Activated CD4-positive, alpha-beta memory T cell treated with anti-CD3 and anti-CD28 coated beads for 36 hours (primary cell): ENCODE data around the gene TBC1D7. TPM values are rescaled to one million over a fixed set of nuclear protein-coding genes. Genes with fewer than 3 reads are reported as not detected.

ENCODE experiments used
- CTCF ChIA-PET: fragments of 350-600 bp; sonication (Branson Sonifier 250); formaldehyde crosslinking; loops from one replicate; lab custom pipeline; 2021; ENCODE audit warnings: antibody characterized with exemption, inconsistent platforms; lab: Charles Lee
- POLR2A ChIA-PET: fragments of 350-600 bp; sonication (Branson Sonifier 250); formaldehyde crosslinking; loops from one replicate; lab custom pipeline; 2021; ENCODE audit warnings: antibody characterized with exemption; lab: Charles Lee
- DNase-seq: peaks from one replicate; pipeline ENCODE4 v3.0.0-alpha.2; 2020
- H3K27ac Mint-ChIP-seq: one replicate; pipeline ENCODE4 v1.8.0; 2021; ENCODE audit warnings: mixed read lengths
- H3K27me3 Mint-ChIP-seq: one replicate; pipeline ENCODE4 v1.8.0; 2021; ENCODE audit warnings: mixed read lengths
- H3K36me3 Mint-ChIP-seq: one replicate; pipeline ENCODE4 v1.8.0; 2021; ENCODE audit warnings: mixed read lengths
- H3K4me1 Mint-ChIP-seq: one replicate; pipeline ENCODE4 v1.8.0; 2021; ENCODE audit warnings: low read depth, mixed read lengths
- H3K4me3 Mint-ChIP-seq: one replicate; pipeline ENCODE4 v1.8.0; 2021; ENCODE audit warnings: mild to moderate bottlenecking, mixed read lengths
- H3K9me3 Mint-ChIP-seq: one replicate; pipeline ENCODE4 v1.8.0; 2021; ENCODE audit warnings: mixed read lengths
- intact Hi-C: fragments of 100-400 bp; cut with micrococcal nuclease; formaldehyde crosslinking; loops from one replicate; pipeline ENCODE4 v1.15.1; 2023
- total RNA-seq, 2 experiments: library from RNA; stranded (reverse); gene quantifications; one replicate each; pipeline ENCODE4 v1.2.3, GENCODE V29; 2021

Gene TBC1D7
- total RNA-seq, 2 experiments from 2014 or later, result 20.6 to 21.7 TPM

DNA sequence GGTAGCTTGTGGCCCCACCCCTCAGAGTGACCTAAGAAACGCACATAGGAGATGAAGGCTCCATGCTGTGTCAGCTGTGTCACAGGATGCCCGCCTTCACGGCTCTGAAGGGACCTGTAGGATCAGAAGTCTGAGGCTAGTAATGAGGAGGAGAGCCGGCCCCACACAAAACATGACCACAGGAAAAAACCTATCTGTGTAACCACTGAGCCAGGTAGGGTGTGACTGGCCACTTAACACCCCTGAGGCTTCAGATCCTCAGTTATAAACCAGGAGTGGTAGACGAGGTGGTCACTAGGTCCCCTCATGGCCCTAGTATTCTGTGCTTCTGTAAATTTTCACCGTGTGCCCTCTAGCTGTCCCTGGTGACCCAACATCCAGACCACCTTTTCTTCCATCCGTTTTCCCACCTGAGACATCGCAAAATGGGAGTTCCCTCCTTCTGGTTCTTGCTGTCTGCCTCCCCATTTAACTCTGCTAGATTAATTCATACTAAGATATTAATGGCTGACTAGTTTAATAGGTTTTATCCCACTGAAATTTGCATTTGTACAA, 52.8 kb downstream of the TBC1D7 start:
- H3K9me3 Mint-ChIP-seq, result no peaks in the 10 kb centered on the region
- intact Hi-C loops, result loop anchor here (2.0 kb wide), 1 partner anchor 53 kb away; the partner anchor contains the start of gene TBC1D7
- H3K4me1 Mint-ChIP-seq, result peaks cover 16% of the 10 kb centered on the region
- H3K4me3 Mint-ChIP-seq, result no peak overlapping the region
- DNase-seq, result no peak
- no peaks in the 10 kb centered on the region for H3K36me3 Mint-ChIP-seq
- H3K27ac Mint-ChIP-seq, result no peak overlapping the region
- POLR2A ChIA-PET, result no interaction called here
- H3K27me3 Mint-ChIP-seq, result no peaks in the 10 kb centered on the region
- CTCF ChIA-PET, result interaction anchor here (0.6 kb wide), 1 partner anchor 354 kb away, joined by 3 read pairs; no protein-coding TSS in a partner anchor

DNA sequence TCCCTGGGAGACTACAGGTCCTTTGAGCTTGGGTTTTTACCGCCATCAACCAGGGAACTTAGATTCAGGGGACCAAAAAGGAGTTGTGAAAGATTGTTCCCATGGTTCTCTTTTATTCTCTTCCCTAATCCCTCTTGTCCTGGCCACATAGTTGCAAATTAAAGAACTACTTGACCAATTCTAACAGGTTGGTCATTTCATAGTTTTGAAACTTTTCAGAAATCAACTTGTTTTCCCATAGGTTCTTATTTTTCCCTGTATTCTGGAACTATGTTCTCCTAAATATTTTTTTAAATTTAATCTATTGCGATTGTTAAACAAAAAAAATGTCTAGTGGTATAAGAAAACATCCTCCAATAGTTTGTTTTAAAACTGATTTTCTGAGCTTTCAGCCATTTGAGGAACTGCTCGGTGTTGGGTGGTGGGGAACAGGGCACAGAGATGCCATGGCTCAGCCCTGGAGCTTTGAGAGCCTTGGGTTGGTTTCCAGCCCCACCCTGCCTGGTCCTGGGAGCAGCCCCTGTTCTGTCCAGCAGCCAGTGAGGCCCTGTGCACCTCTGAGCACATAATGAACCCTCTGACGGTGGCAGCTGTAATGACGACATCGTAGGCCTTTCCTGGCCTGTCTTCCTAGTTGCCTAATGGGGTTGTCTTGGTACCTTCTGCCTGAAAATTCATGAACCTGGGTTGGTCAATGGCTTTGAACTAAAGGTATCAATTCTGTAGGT, 53.5 kb downstream of the TBC1D7 start:
- no peaks in the 10 kb centered on the region for H3K36me3 Mint-ChIP-seq
- POLR2A ChIA-PET, result interaction anchor here (1.1 to 1.2 kb wide), 2 partner anchors 8 to 211 kb away, joined by 3 to 4 read pairs; no protein-coding TSS in a partner anchor
- peaks cover 16% of the 10 kb centered on the region for H3K4me1 Mint-ChIP-seq
- intact Hi-C loops, result loop anchor here (2.0 kb wide), 1 partner anchor 54 kb away; the partner anchor contains the start of gene TBC1D7
- CTCF ChIA-PET, result interaction anchor here (0.6 kb wide), 1 partner anchor 353 kb away, joined by 3 read pairs; no protein-coding TSS in a partner anchor
- no peaks in the 10 kb centered on the region for H3K27me3 Mint-ChIP-seq
- H3K4me3 Mint-ChIP-seq, result no peak overlapping the region
- DNase-seq, result no peak
- H3K27ac Mint-ChIP-seq, result no peak overlapping the region
- no peaks in the 10 kb centered on the region for H3K9me3 Mint-ChIP-seq

DNA sequence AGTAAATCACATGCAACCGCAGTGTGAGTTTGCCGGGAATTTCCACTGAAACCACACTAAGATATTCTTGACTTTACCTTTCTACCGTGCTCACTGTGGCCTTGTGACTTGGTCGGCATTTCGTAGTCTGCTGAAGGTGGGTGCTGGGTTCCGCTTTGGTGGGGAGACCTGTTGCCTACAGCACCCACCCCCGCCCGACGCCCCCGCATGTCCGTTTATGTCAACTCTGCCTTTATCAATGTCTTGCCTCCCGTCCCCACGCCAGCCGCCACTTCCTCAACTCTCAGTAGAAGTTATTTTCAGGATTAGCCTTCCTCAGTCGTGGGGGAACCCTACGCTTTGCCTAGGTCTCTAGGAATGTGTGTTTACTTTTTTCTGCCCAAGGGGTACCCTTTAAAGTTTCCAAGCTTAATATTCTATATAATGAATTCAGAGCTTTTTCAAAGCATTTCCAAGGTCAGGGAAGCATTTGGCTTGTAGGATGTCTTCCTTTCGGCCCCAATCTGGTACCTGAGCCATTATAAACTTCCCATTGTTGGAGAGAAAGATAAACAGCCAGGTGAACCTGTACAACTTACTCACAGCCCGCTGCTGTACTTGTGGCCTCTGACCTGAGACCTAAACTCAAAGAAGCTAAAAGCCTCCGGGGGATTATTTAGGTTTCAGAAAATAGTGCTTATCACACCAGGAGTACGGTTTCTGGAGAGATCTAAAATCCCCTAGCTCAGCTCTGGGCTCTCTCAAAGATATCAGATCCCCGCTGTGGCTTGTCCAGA, 54.2 kb downstream of the TBC1D7 start:
- H3K27me3 Mint-ChIP-seq, result no peaks in the 10 kb centered on the region
- POLR2A ChIA-PET, result interaction anchor here (1.1 to 1.2 kb wide), 2 partner anchors 9 to 212 kb away, joined by 3 to 4 read pairs; no protein-coding TSS in a partner anchor
- intact Hi-C loops, result loop anchor here (1.0 to 2.0 kb wide), 3 partner anchors 29 to 81 kb away; partner anchors contain the start of gene TBC1D7
- peaks cover 16% of the 10 kb centered on the region for H3K4me1 Mint-ChIP-seq
- no peaks in the 10 kb centered on the region for H3K9me3 Mint-ChIP-seq
- peak; percentile 78 for DNase-seq
- no peaks in the 10 kb centered on the region for H3K36me3 Mint-ChIP-seq
- CTCF ChIA-PET, result no interaction called here
- peak overlapping the region; percentile 64 for H3K4me3 Mint-ChIP-seq
- peak overlapping the region; percentile 82 for H3K27ac Mint-ChIP-seq

DNA sequence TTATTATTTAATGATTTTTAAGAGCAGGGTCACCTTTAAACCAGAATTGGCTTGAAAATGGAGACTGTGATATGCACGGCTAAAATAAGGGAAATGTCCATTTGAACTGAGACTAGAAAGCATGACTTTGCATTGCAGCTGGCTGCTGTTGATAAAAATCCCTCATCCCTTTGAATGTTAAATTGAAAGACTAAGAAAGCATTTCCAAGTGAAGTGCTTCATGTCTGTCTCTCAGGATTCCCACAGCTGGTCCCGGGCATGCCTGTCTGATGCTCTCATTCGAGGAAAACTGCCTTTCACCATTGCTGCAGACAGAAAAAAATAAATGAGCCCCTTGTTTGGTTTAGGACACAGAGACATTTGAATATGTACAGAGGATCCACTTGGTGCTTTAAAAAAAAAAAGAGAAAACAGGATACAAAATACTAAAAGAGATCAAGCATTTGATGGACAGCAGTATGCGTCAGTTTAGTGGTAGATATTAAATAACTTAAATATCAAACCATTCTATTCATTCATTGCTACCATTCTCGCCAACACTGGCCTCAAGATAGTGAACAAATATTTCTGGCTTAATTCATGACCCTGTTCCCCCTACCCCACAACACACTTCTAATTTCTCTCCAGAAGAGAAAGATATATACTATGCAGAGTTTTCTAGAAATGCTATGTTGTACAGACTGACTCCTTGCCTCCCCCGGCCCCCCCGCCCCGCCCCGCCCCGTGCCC, 55.0 kb downstream of the TBC1D7 start:
- POLR2A ChIA-PET, result interaction anchor here (1.2 kb wide), 1 partner anchor 9 kb away, joined by 4 read pairs; no protein-coding TSS in a partner anchor

DNA sequence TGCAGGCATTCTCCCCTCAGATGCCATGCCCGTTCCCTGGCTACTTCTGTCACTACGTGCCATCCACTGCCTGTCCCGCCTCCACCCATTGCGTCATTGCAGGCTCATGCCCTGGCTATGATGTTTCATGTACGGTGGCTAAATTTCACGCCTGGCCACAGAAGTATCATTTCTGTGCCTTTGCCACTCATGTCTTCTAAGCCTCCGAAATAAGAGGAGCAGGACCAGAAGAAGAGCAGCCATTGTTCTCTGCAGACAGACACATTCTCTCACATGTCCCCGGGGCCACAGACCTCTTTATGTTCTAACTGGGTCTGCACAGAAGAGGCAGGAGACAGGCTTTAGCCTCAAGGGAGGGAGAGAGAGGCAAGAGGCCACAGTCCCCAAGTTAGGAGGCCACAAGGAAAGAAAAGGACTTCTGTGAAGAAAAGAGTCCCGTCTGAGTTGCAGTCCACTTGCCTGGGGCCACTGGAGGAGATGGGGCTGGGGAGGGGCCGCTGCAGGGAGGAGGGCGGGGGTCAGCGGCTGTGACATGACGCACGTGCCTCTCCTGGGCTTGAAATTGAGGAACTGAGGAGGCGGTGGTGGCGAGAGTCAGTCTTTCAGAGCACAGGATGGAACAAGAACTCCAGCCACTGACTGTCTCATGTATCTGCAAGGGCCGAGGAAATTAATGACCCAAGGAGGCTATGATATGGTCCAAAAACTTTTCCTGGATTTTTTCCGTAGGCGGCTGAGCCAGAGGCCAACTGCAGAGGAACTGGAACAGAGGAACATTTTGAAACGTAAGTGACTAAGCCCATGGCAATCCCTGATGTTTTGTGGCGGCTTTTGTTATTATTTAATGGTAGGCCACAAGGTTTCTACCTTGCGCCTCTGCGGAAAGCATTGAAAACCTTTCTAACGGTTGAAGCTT, 55.9 kb downstream of the TBC1D7 start:
- POLR2A ChIA-PET, result no interaction called here
- Mint-ChIP-seq H3K9me3 (no peaks in the 10 kb centered on the region), H3K4me3 (no peak overlapping the region), H3K27me3 (no peaks in the 10 kb centered on the region), H3K27ac (no peak overlapping the region), H3K36me3 (no peaks in the 10 kb centered on the region), H3K4me1 (peaks cover 16% of the 10 kb centered on the region)
- CTCF ChIA-PET, result no interaction called here
- DNase-seq, result no peak
- intact Hi-C loops, result loop anchor here (1.0 to 2.0 kb wide), 2 partner anchors 30 to 83 kb away; no protein-coding TSS in a partner anchor

More for the DNA sequence above, 55.0 kb downstream of the TBC1D7 start:
- no peak overlapping the region for H3K27ac Mint-ChIP-seq
- CTCF ChIA-PET, result no interaction called here
- H3K4me1 Mint-ChIP-seq, result peaks cover 16% of the 10 kb centered on the region
- H3K36me3 Mint-ChIP-seq, result no peaks in the 10 kb centered on the region
- H3K4me3 Mint-ChIP-seq, result no peak overlapping the region
- H3K27me3 Mint-ChIP-seq, result no peaks in the 10 kb centered on the region
- intact Hi-C loops, result loop anchor here (1.0 to 2.0 kb wide), 2 partner anchors 29 to 82 kb away; no protein-coding TSS in a partner anchor
- no peak for DNase-seq
- H3K9me3 Mint-ChIP-seq, result no peaks in the 10 kb centered on the region

DNA sequence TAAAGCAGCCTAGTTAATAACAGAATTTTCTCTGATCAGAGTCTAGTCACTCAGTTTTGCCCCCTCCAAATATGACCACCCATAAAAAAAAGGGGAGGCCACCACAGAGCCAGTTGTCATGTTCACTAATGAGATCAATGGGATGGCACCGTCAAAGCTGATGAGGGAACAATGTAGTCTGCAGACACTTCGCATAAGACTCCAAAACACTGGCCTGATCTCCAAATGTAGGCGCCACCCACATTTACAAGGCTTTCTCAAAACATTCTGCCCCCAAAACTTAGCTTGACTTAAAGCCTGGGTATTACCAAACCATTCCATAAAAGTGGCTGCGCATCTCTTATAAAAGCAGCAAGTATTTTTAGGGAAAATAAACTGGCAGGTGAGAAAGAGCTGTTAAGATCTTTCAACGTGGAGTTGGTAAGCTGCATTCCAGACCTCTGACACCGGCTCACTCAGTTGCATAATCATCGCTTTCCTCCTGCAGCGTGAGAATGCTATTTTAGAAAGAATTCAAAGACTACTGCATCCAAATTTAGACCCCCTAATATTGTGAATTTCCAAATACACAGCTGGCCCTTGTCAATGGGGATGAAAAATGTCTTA, 59.3 kb downstream of the TBC1D7 start:
- CTCF ChIA-PET, result interaction anchor here (0.6 to 0.9 kb wide), 2 partner anchors 16 to 73 kb away, joined by 3 read pairs; no protein-coding TSS in a partner anchor
- H3K4me3 Mint-ChIP-seq, result no peak overlapping the region
- intact Hi-C loops, result no loop called here
- H3K27ac Mint-ChIP-seq, result no peak overlapping the region
- peaks cover 10% of the 10 kb centered on the region for H3K4me1 Mint-ChIP-seq
- H3K9me3 Mint-ChIP-seq, result peaks cover 3% of the 10 kb centered on the region
- DNase-seq, result no peak
- H3K36me3 Mint-ChIP-seq, result no peaks in the 10 kb centered on the region
- H3K27me3 Mint-ChIP-seq, result peaks cover 2% of the 10 kb centered on the region
- POLR2A ChIA-PET, result no interaction called here

DNA sequence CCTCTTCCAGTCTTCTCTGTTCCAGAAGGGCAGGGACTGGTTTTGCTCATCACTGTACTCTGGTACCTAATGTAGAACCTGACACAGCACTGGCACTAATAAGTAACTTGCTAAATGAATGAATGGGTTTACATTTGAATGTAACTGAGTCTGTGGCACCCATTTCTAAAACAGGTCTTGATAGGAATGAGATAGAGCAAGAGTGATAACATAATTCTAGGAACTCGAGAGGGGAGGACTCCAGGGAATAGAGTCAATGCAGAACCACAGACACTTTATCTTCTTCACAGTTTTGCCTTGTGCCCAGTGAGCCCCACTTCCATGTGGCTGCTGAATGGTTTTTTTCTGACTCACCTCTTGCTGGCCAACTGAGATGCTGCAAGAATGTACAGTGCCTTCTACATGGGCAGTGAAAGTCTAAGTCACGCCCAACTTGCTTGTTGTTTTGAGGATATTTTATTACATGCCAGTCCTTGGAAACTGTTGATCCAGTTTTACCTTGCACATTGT, 61.1 kb downstream of the TBC1D7 start:
- CTCF ChIA-PET, result no interaction called here
- DNase-seq, result no peak
- Mint-ChIP-seq H3K27me3 (peaks cover 2% of the 10 kb centered on the region), H3K4me1 (peaks cover 2% of the 10 kb centered on the region), H3K27ac (no peak overlapping the region), H3K36me3 (no peaks in the 10 kb centered on the region), H3K4me3 (no peak overlapping the region), H3K9me3 (peaks cover 3% of the 10 kb centered on the region)
- POLR2A ChIA-PET, result no interaction called here
- intact Hi-C loops, result no loop called here

DNA sequence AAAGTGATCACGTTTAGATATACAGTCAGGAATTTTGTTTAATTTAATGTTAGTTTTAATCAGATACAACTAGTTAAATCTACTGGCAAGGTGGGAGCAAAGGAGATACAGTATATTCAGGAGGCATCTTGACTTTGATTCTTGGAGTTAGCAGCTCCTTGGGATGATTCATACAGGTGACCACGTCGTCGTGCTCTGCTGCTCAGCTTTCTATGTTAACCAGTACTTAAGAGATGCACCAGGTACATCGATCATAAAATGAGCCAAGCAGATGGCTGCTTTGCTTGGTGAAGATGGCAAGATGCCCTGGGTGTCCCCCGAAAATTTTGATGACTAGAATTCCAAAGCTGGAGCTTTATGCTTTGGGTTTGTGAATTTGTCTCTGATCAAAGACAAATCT, 64.7 kb downstream of the TBC1D7 start:
- ChIA-PET CTCF (no interaction called here), POLR2A (no interaction called here)
- H3K27me3 Mint-ChIP-seq, result peaks cover 2% of the 10 kb centered on the region
- H3K27ac Mint-ChIP-seq, result no peak overlapping the region
- H3K4me1 Mint-ChIP-seq, result peaks cover 4% of the 10 kb centered on the region
- H3K9me3 Mint-ChIP-seq, result peaks cover 3% of the 10 kb centered on the region
- H3K4me3 Mint-ChIP-seq, result no peak overlapping the region
- intact Hi-C loops, result no loop called here
- no peaks in the 10 kb centered on the region for H3K36me3 Mint-ChIP-seq
- DNase-seq, result no peak

DNA sequence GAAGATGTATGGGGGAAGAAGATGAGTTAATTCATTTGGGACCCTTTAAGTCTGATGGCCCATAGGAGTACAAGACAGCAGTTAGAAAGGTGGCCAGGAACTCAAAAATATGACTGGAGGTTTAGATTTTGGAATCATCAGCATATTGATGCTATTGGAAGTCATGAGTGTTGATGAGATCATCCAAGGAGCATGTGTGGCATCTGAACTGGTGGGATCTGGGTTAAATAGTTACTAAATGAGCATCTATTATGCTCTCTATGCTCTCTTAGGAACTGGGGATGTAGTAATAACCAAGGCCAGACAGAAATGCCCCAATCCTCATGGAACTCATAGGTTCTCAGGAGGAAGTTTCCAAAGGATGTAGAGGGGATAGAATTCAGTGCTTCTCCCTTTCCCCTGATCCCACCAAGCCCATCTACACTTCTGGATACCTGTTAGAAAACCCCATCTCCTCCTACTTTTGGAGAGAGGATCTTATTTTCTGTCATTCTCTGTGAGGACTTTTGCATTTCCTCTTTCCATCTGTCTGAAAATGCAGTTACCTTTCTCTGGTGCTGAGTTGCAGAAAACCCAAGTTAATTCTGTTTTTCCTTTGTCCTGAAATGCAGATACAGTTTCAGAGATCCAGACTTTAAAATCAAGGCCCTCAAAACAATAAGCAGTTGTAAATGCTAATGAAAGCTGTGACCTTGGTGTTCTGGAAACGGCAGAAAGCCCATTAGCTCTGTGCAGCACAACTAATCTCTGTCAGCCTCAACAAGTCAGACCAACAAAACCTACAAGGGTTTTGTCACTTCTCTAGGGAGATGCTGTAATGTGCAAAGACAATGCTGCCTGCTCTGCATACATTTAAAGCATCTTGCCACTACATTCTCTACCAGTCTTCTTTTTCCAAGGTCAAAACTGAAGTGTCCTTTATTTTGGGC, 65.8 kb downstream of the TBC1D7 start:
- ChIA-PET CTCF (no interaction called here), POLR2A (no interaction called here)
- Mint-ChIP-seq H3K4me1 (peaks cover 4% of the 10 kb centered on the region), H3K36me3 (no peaks in the 10 kb centered on the region), H3K9me3 (peaks cover 3% of the 10 kb centered on the region), H3K27me3 (peaks cover 2% of the 10 kb centered on the region), H3K27ac (no peak overlapping the region), H3K4me3 (no peak overlapping the region)
- DNase-seq, result no peak
- intact Hi-C loops, result no loop called here
